IMR-90 (cell line): Measurements from ENCODE around the gene EGFL8.
A peak's percentile ranks its signal among the peaks of the same experiment; 100 is the strongest.

Experiments used
- CEBPB ChIP-seq: IDR thresholded peaks from 2 replicates; pipeline ENCODE4 v1.6.1; 2012; ENCODE audit warnings: low read depth, low read length, improper control_type of control experiment
- MAZ ChIP-seq: IDR thresholded peaks from 2 replicates; pipeline ENCODE4 v1.6.1; 2012; ENCODE audit warnings: low read depth, mild to moderate bottlenecking, low read length, improper control_type of control experiment, moderate library complexity, borderline replicate concordance
- POLR2A ChIP-seq: IDR thresholded peaks from 2 replicates; pipeline ENCODE4 v1.6.1; 2012; ENCODE audit warnings: mild to moderate bottlenecking, low read depth, low read length
- RAD21 ChIP-seq: IDR thresholded peaks from 2 replicates; pipeline ENCODE4 v1.6.1; 2012; ENCODE audit warnings: low read length, improper control_type of control experiment
- RCOR1 ChIP-seq: IDR thresholded peaks from 2 replicates; pipeline ENCODE4 v1.6.1; 2012; ENCODE audit warnings: mild to moderate bottlenecking, low read length, improper control_type of control experiment; ENCODE audit not compliant: insufficient replicate concordance
- TF ChIP-seq, protein P1 (sequence below): conservative IDR thresholded peaks from 2 replicates; pipeline ENCODE4 v1.5.1; 2012; ENCODE audit warnings: mild to moderate bottlenecking, low read depth, low read length, improper control_type of control experiment

DNA sequence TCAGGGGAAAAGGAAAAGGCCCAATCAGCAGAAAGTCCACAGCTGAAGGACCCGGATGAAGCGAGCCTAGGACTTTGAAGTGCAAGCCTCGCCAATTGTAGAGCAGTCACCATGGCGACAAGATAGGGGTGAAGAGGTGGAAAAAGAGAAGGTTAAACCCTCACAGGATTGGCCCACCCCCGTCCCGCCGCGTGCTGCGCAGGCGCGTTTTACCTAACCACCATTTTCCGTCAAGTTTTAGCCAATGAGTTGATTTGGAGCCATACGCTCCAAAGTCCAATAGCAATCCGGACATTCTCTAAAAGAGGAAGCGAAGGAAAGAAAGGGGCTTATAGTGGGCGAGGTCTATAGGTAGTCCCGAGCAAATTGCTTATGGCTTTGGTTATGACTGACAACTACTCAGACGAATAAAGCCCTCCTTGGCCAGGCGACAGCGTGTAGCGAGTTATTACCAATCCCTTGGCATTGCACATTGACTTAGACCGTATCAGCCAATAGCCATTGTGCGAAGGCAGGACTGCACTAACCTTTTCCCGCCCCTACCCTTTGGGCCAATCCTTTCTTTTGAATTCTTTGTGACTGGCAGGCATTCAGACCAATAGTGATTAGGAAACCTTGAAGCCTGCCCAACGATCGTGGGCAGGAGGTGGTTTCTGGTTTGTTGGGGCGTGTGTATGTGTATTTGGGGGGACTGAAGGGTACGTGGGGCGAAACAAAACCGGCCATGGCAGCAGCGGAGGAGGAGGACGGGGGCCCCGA lies 13.6 kb downstream of the EGFL8 start, which contains the start of gene RNF5:
- no peak for TF ChIP-seq RCOR1
- peak; percentile 23; the same call in 1 of the 2 replicates for TF ChIP-seq POLR2A
- peak; percentile 71 for TF ChIP-seq CEBPB
- TF ChIP-seq MAZ, result peak; percentile 27; the same call in 1 of the 2 replicates
- TF ChIP-seq, protein P1, sequence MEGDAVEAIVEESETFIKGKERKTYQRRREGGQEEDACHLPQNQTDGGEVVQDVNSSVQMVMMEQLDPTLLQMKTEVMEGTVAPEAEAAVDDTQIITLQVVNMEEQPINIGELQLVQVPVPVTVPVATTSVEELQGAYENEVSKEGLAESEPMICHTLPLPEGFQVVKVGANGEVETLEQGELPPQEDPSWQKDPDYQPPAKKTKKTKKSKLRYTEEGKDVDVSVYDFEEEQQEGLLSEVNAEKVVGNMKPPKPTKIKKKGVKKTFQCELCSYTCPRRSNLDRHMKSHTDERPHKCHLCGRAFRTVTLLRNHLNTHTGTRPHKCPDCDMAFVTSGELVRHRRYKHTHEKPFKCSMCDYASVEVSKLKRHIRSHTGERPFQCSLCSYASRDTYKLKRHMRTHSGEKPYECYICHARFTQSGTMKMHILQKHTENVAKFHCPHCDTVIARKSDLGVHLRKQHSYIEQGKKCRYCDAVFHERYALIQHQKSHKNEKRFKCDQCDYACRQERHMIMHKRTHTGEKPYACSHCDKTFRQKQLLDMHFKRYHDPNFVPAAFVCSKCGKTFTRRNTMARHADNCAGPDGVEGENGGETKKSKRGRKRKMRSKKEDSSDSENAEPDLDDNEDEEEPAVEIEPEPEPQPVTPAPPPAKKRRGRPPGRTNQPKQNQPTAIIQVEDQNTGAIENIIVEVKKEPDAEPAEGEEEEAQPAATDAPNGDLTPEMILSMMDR, result no peak
- TF ChIP-seq RAD21, result no peak
